Measurements from ENCODE around the gene SPEG. TPM values are rescaled to one million over a fixed set of nuclear protein-coding genes. Genes with fewer than 3 reads are reported as not detected.

The SPEG gene
- total and polyA plus RNA-seq, 2 of the 13 experiments (the other 11 are each of a cell fraction or from before 2014, with no cell fraction given) = 0.18 to 0.24 TPM

DNA sequence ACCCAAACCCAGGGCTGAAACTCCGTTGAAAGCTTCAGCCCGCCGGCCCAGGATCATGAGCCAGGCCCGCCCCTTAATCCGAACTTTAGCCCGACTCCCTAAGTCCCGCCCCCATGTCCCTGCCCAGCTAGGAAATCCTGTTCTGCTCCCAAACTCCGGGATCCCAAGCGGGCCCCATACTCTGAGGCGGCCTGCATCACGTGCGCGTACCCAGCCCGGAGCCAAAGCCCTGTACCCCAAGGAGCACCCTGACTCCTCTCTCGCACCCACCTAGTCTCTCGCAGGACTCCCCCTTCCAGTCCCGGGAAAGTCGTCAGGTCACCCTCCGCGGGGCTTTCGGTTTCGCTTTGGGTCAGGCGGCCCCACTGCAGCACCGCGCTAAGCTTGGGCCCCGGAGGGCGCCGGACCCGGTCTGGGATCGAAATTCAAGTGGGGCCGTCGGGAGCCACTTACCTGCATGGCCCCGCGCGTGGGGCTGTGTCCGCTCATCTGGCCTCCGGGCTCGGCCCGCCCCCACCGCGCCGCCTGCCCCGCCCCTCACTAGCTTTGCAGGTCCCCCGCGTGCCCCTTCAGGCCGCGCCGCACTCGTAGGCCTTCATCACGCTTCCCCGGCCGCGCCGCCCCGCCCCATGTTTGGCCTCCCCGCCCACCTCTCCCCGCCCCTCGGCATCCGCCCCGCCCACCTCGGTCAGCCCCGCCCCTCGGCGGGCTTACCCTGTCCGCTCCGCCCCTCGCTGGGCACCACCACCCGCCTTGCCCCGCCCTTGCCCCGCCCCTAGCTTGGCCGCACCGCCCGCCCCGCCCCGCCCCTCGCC is 47.1 kb upstream of the SPEG start, which contains the start of gene DNPEP (continued):
- TF ChIP-seq FOXA1 (IDR thresholded peaks at IDR 0.05) = no peak
- TF ChIP-seq FOXA1 (CRISPR knock-in tag; IDR thresholded peaks at IDR 0.05) = no peak
- TF ChIP-seq NR2F6 (IDR thresholded peaks at IDR 0.05) = no peak
- 0 out of 2 replicates have a peak, but pooled peaks have one; percentile 25 for TF ChIP-seq NR2F6 (CRISPR knock-in tag; IDR thresholded peaks at IDR 0.05)
- peak; percentile 74 for TF ChIP-seq NCOR1 (IDR thresholded peaks at IDR 0.05; ENCODE audit: borderline replicate concordance, low read length)
- TF ChIP-seq RBM39 (IDR thresholded peaks at IDR 0.05; ENCODE audit: low read depth, low read length, poor library complexity, severe bottlenecking) = peak; percentile 82
- TF ChIP-seq FOXM1 (CRISPR knock-in tag; IDR thresholded peaks at IDR 0.05) = no peak; the same call in 1 of the 2 replicates
- no peak for TF ChIP-seq ZSCAN30 (CRISPR knock-in tag; IDR thresholded peaks at IDR 0.05)
- TF ChIP-seq ZFAT (CRISPR knock-in tag; conservative IDR thresholded peaks at IDR 0.05) = peak; percentile 61; the same call in 1 of the 2 replicates
- peak; percentile 71 for TF ChIP-seq KMT2B (CRISPR knock-in tag; IDR thresholded peaks at IDR 0.05)
- TF ChIP-seq ZNF20 (CRISPR knock-in tag; IDR thresholded peaks at IDR 0.05) = peak; percentile 74; the same call in 1 of the 2 replicates
- TF ChIP-seq, protein P1, sequence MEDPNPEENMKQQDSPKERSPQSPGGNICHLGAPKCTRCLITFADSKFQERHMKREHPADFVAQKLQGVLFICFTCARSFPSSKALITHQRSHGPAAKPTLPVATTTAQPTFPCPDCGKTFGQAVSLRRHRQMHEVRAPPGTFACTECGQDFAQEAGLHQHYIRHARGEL (CRISPR knock-in tag; IDR thresholded peaks at IDR 0.05) = no peak
- no peak for TF ChIP-seq HNRNPH1 (optimal IDR thresholded peaks at IDR 0.05; ENCODE audit: low read depth, low read length)
- TF ChIP-seq RELA (CRISPR knock-in tag; IDR thresholded peaks at IDR 0.05) = no peak
- TF ChIP-seq ZNF652 (CRISPR knock-in tag; IDR thresholded peaks at IDR 0.05; ENCODE audit: borderline replicate concordance, low read depth) = no peak
- no peak; the same call in 1 of the 2 replicates for TF ChIP-seq RARA (CRISPR knock-in tag; IDR thresholded peaks at IDR 0.05)
- TF ChIP-seq MED13 (CRISPR knock-in tag; IDR thresholded peaks at IDR 0.05) = no peak
- TF ChIP-seq RCOR2 (CRISPR knock-in tag; IDR thresholded peaks at IDR 0.05) = no peak
- TF ChIP-seq TBX3 (IDR thresholded peaks at IDR 0.05; ENCODE audit: borderline replicate concordance) = no peak
- TF ChIP-seq ZNF839 (CRISPR knock-in tag; IDR thresholded peaks at IDR 0.05; ENCODE audit: borderline replicate concordance) = peak; percentile 86
- TF ChIP-seq, protein P2, sequence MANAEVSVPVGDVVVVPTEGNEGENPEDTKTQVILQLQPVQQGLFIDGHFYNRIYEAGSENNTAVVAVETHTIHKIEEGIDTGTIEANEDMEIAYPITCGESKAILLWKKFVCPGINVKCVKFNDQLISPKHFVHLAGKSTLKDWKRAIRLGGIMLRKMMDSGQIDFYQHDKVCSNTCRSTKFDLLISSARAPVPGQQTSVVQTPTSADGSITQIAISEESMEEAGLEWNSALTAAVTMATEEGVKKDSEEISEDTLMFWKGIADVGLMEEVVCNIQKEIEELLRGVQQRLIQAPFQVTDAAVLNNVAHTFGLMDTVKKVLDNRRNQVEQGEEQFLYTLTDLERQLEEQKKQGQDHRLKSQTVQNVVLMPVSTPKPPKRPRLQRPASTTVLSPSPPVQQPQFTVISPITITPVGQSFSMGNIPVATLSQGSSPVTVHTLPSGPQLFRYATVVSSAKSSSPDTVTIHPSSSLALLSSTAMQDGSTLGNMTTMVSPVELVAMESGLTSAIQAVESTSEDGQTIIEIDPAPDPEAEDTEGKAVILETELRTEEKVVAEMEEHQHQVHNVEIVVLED (CRISPR knock-in tag; IDR thresholded peaks at IDR 0.05; ENCODE audit: borderline replicate concordance) = peak; percentile 76
- TF ChIP-seq ZNF607 (CRISPR knock-in tag; IDR thresholded peaks at IDR 0.05; ENCODE audit: borderline replicate concordance) = peak; percentile 95
- TF ChIP-seq ZNF772 (CRISPR knock-in tag; IDR thresholded peaks at IDR 0.05) = peak; percentile 76
- 0 out of 2 replicates have a peak, but pooled peaks have one; percentile 52 for TF ChIP-seq ZNF703 (CRISPR knock-in tag; IDR thresholded peaks at IDR 0.05; ENCODE audit: borderline replicate concordance)
- TF ChIP-seq, protein P3, sequence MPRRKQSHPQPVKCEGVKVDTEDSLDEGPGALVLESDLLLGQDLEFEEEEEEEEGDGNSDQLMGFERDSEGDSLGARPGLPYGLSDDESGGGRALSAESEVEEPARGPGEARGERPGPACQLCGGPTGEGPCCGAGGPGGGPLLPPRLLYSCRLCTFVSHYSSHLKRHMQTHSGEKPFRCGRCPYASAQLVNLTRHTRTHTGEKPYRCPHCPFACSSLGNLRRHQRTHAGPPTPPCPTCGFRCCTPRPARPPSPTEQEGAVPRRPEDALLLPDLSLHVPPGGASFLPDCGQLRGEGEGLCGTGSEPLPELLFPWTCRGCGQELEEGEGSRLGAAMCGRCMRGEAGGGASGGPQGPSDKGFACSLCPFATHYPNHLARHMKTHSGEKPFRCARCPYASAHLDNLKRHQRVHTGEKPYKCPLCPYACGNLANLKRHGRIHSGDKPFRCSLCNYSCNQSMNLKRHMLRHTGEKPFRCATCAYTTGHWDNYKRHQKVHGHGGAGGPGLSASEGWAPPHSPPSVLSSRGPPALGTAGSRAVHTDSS (CRISPR knock-in tag; conservative IDR thresholded peaks at IDR 0.05) = no peak
- no peak for TF ChIP-seq AKAP8 (CRISPR knock-in tag; IDR thresholded peaks at IDR 0.05)
- no peak for TF ChIP-seq RFX3 (CRISPR knock-in tag; IDR thresholded peaks at IDR 0.05)
- TF ChIP-seq SMAD9 (CRISPR knock-in tag; IDR thresholded peaks at IDR 0.05) = peak; percentile 83
